ENCODE data around the gene STYX. TPM values are rescaled to one million over a fixed set of nuclear protein-coding genes. Genes with fewer than 3 reads are reported as not detected.

The STYX gene
- total and polyA plus RNA-seq, 2 of the 8 experiments (the other 6 are each of a cell fraction or from before 2014, with no cell fraction given): 8.3 to 29.0 TPM

DNA sequence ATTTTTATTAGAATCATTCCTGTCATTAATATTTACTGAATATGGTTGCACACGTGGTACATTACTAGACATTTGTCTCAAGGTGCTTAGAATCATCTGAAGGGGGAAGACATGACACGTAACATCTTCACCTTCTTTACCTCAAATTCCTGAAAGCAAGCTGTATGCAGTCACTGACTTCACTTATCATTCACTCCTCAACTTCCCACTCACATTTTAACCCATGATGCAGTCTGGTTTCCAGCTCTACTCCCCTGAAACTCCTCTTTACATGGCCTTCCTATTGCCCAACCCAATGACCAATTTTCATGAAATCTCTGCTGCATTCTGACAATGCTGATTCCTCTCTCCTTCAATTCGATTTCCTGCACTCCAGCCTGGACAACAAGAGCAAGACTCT lies 28.7 kb upstream of the STYX start (continued):
- TF ChIP-seq, protein P1, sequence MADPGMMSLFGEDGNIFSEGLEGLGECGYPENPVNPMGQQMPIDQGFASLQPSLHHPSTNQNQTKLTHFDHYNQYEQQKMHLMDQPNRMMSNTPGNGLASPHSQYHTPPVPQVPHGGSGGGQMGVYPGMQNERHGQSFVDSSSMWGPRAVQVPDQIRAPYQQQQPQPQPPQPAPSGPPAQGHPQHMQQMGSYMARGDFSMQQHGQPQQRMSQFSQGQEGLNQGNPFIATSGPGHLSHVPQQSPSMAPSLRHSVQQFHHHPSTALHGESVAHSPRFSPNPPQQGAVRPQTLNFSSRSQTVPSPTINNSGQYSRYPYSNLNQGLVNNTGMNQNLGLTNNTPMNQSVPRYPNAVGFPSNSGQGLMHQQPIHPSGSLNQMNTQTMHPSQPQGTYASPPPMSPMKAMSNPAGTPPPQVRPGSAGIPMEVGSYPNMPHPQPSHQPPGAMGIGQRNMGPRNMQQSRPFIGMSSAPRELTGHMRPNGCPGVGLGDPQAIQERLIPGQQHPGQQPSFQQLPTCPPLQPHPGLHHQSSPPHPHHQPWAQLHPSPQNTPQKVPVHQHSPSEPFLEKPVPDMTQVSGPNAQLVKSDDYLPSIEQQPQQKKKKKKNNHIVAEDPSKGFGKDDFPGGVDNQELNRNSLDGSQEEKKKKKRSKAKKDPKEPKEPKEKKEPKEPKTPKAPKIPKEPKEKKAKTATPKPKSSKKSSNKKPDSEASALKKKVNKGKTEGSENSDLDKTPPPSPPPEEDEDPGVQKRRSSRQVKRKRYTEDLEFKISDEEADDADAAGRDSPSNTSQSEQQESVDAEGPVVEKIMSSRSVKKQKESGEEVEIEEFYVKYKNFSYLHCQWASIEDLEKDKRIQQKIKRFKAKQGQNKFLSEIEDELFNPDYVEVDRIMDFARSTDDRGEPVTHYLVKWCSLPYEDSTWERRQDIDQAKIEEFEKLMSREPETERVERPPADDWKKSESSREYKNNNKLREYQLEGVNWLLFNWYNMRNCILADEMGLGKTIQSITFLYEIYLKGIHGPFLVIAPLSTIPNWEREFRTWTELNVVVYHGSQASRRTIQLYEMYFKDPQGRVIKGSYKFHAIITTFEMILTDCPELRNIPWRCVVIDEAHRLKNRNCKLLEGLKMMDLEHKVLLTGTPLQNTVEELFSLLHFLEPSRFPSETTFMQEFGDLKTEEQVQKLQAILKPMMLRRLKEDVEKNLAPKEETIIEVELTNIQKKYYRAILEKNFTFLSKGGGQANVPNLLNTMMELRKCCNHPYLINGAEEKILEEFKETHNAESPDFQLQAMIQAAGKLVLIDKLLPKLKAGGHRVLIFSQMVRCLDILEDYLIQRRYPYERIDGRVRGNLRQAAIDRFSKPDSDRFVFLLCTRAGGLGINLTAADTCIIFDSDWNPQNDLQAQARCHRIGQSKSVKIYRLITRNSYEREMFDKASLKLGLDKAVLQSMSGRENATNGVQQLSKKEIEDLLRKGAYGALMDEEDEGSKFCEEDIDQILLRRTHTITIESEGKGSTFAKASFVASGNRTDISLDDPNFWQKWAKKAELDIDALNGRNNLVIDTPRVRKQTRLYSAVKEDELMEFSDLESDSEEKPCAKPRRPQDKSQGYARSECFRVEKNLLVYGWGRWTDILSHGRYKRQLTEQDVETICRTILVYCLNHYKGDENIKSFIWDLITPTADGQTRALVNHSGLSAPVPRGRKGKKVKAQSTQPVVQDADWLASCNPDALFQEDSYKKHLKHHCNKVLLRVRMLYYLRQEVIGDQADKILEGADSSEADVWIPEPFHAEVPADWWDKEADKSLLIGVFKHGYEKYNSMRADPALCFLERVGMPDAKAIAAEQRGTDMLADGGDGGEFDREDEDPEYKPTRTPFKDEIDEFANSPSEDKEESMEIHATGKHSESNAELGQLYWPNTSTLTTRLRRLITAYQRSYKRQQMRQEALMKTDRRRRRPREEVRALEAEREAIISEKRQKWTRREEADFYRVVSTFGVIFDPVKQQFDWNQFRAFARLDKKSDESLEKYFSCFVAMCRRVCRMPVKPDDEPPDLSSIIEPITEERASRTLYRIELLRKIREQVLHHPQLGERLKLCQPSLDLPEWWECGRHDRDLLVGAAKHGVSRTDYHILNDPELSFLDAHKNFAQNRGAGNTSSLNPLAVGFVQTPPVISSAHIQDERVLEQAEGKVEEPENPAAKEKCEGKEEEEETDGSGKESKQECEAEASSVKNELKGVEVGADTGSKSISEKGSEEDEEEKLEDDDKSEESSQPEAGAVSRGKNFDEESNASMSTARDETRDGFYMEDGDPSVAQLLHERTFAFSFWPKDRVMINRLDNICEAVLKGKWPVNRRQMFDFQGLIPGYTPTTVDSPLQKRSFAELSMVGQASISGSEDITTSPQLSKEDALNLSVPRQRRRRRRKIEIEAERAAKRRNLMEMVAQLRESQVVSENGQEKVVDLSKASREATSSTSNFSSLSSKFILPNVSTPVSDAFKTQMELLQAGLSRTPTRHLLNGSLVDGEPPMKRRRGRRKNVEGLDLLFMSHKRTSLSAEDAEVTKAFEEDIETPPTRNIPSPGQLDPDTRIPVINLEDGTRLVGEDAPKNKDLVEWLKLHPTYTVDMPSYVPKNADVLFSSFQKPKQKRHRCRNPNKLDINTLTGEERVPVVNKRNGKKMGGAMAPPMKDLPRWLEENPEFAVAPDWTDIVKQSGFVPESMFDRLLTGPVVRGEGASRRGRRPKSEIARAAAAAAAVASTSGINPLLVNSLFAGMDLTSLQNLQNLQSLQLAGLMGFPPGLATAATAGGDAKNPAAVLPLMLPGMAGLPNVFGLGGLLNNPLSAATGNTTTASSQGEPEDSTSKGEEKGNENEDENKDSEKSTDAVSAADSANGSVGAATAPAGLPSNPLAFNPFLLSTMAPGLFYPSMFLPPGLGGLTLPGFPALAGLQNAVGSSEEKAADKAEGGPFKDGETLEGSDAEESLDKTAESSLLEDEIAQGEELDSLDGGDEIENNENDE (IDR thresholded peaks at IDR 0.05; ENCODE audit: insufficient replicate concordance, low read length): no peak
- TF ChIP-seq MAFK (IDR thresholded peaks at IDR 0.05; ENCODE audit: low read depth, low read length) (no peak), POU5F1 (IDR thresholded peaks at IDR 0.05; ENCODE audit: low read depth, low read length) (no peak), POLR2AphosphoS5 (IDR thresholded peaks at IDR 0.05; ENCODE audit: low read depth, low read length) (no peak), TAF1 (IDR thresholded peaks at IDR 0.05; ENCODE audit: low read depth, low read length) (no peak), RBBP5 (IDR thresholded peaks at IDR 0.05; ENCODE audit: borderline replicate concordance, low read depth, low read length) (no peak), CHD2 (IDR thresholded peaks at IDR 0.05; ENCODE audit: low read length) (no peak), ATF2 (IDR thresholded peaks at IDR 0.05; ENCODE audit: low read length) (no peak), CBX5 (IDR thresholded peaks at IDR 0.05; ENCODE audit: low read depth, low read length) (no peak), ZNF274 (IDR thresholded peaks at IDR 0.05; ENCODE audit: borderline replicate concordance, extremely low read depth, low read length) (no peak)

Measured in H1 (cell line).